K562 (cell line): Measurements from ENCODE around the gene PHEX.

ENCODE experiments used
- CBFA2T3 ChIP-seq: fragments of 450-650 bp; IDR thresholded peaks from 2 replicates; pipeline ENCODE4 v1.6.1; 2017
- CBFB ChIP-seq: sonication (generic); formaldehyde crosslinking; IDR thresholded peaks from 2 replicates; pipeline ENCODE4 v1.4.0; 2020; ENCODE audit warnings: mild to moderate bottlenecking, missing genetic modification reagents
- FOS ChIP-seq: IDR thresholded peaks from 3 replicates; pipeline ENCODE4 v1.6.1; 2011; ENCODE audit not compliant: insufficient read length; ENCODE audit errors: extremely low read depth
- MCM5 ChIP-seq: fragments of 450-650 bp; IDR thresholded peaks from 2 replicates; pipeline ENCODE4 v1.6.1; 2016; ENCODE audit warnings: low read depth
- NFE2L1 ChIP-seq: fragments of 450-650 bp; IDR thresholded peaks from 2 replicates; pipeline ENCODE4 v1.6.1; 2016; ENCODE audit warnings: missing genetic modification characterization, low read depth, mild to moderate bottlenecking, missing compliant biosample characterization, moderate library complexity, borderline replicate concordance
- POLR2AphosphoS5 ChIP-seq: IDR thresholded peaks from 2 replicates; pipeline ENCODE4 v1.6.1; 2011; ENCODE audit warnings: mild to moderate bottlenecking, low read depth, low read length, moderate library complexity; ENCODE audit not compliant: control insufficient read depth, insufficient read depth
- PRMT5 ChIP-seq: sonication (generic); formaldehyde crosslinking; IDR thresholded peaks from 2 replicates; pipeline ENCODE4 v1.5.0; 2020; ENCODE audit warnings: missing genetic modification reagents
- RB1 ChIP-seq: fragments of 450-650 bp; IDR thresholded peaks from 2 replicates; pipeline ENCODE4 v1.6.1; 2017; ENCODE audit warnings: low read depth, mild to moderate bottlenecking
- SP1 ChIP-seq: sonication (generic); formaldehyde crosslinking; IDR thresholded peaks from 2 replicates; pipeline ENCODE4 v1.8.1; 2022; ENCODE audit warnings: mild to moderate bottlenecking, missing genetic modification reagents
- TAF1 ChIP-seq: IDR thresholded peaks from 2 replicates; pipeline ENCODE4 v1.6.1; 2011; ENCODE audit warnings: mild to moderate bottlenecking, low read length, moderate library complexity; ENCODE audit not compliant: insufficient read depth, control insufficient read depth, severe bottlenecking; ENCODE audit errors: extremely low read depth
- YY1 ChIP-seq, 3 experiments: IDR thresholded peaks; 2 replicates each; pipeline ENCODE4 v1.6.1; 2011; ENCODE audit warnings: low read length in 2 of 3, mild to moderate bottlenecking in 2 of 3, moderate library complexity in 2 of 3, borderline replicate concordance in 1 of 3, control low read depth in 1 of 3, low read depth in 1 of 3; ENCODE audit not compliant: insufficient read depth in 3 of 3, insufficient replicate concordance in 2 of 3, control insufficient read depth in 1 of 3, insufficient read length in 1 of 3; ENCODE audit errors: extremely low read depth in 1 of 3
- ZNF165 ChIP-seq: fragments of 250-450 bp; sonication (Bioruptor Pico); IDR thresholded peaks from 2 replicates; pipeline ENCODE4 v1.4.0; 2020; ENCODE audit warnings: borderline replicate concordance
- TF ChIP-seq, protein P1 (sequence below), 3 experiments: IDR thresholded peaks in 2 of 3; conservative IDR thresholded peaks in 1 of 3; 2 replicates each; pipeline ENCODE4 v1.5.1; 2011 to 2012; ENCODE audit warnings: low read length in 3 of 3, mild to moderate bottlenecking in 3 of 3, control low read depth in 2 of 3, improper control_type of control experiment in 1 of 3, inconsistent platforms in 1 of 3, low read depth in 1 of 3, mixed read lengths in 1 of 3, moderate library complexity in 1 of 3; ENCODE audit not compliant: insufficient read depth in 2 of 3
- TF ChIP-seq, protein P2 (sequence below): IDR thresholded peaks from 3 replicates; pipeline ENCODE4 v1.6.1; 2011; ENCODE audit warnings: borderline replicate concordance, mild to moderate bottlenecking; ENCODE audit not compliant: insufficient read length, insufficient read depth

DNA sequence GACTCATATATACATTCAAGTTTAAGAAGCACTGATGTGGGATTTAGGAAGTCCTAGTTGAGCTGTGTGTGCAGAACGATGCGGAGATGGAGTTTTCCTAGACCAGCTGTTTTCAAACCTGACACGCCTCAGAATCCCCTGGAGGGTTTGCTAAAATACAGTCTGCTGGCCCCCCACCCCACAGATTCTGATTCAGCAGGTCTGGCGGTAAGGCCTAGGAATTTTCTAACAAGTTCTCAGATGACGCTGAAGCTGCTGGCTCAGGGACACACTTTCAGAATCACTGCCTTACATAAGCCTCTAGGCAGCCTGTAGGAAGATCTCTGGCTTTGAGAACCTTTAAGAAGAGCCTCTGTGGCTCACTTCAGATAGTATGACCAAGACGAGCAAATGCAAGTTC, 73.1 kb downstream of the PHEX start:
- TF ChIP-seq RB1, result no peak
- TF ChIP-seq, protein P1, sequence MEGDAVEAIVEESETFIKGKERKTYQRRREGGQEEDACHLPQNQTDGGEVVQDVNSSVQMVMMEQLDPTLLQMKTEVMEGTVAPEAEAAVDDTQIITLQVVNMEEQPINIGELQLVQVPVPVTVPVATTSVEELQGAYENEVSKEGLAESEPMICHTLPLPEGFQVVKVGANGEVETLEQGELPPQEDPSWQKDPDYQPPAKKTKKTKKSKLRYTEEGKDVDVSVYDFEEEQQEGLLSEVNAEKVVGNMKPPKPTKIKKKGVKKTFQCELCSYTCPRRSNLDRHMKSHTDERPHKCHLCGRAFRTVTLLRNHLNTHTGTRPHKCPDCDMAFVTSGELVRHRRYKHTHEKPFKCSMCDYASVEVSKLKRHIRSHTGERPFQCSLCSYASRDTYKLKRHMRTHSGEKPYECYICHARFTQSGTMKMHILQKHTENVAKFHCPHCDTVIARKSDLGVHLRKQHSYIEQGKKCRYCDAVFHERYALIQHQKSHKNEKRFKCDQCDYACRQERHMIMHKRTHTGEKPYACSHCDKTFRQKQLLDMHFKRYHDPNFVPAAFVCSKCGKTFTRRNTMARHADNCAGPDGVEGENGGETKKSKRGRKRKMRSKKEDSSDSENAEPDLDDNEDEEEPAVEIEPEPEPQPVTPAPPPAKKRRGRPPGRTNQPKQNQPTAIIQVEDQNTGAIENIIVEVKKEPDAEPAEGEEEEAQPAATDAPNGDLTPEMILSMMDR (IDR thresholded peaks at IDR 0.05 in 2 of 3, conservative IDR thresholded peaks at IDR 0.05 in 1 of 3; ENCODE audit: insufficient read depth in 2 of 3, low read depth in 1 of 3, low read length in 3 of 3), result no peak
- TF ChIP-seq YY1 (IDR thresholded peaks at IDR 0.05; ENCODE audit: borderline replicate concordance in 1 of 3, control insufficient read depth in 1 of 3, extremely low read depth in 1 of 3, insufficient read depth in 3 of 3, insufficient read length in 1 of 3, insufficient replicate concordance in 2 of 3, low read depth in 1 of 3, low read length in 2 of 3), result no peak
- no peak for TF ChIP-seq CBFB (CRISPR knock-in tag)
- TF ChIP-seq TAF1, result no peak
- no peak for TF ChIP-seq MCM5
- TF ChIP-seq CBFA2T3, result no peak
- TF ChIP-seq, protein P2, sequence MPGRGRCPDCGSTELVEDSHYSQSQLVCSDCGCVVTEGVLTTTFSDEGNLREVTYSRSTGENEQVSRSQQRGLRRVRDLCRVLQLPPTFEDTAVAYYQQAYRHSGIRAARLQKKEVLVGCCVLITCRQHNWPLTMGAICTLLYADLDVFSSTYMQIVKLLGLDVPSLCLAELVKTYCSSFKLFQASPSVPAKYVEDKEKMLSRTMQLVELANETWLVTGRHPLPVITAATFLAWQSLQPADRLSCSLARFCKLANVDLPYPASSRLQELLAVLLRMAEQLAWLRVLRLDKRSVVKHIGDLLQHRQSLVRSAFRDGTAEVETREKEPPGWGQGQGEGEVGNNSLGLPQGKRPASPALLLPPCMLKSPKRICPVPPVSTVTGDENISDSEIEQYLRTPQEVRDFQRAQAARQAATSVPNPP, result no peak
- no peak for TF ChIP-seq ZNF165 (CRISPR knock-in tag)
- no peak for TF ChIP-seq SP1 (CRISPR knock-in tag)
- no peak for TF ChIP-seq PRMT5
- TF ChIP-seq FOS, result no peak
- TF ChIP-seq POLR2AphosphoS5, result no peak
- no peak for TF ChIP-seq NFE2L1 (tag)
